Tibial artery (tissue), 4 donors: ENCODE measurements around the gene ASAP2.
A peak's percentile ranks its signal among the peaks of the same experiment; 100 is the strongest.
"Not testable (repeated sequence)": the region's sequence is repeated elsewhere in the genome, so short reads cannot be mapped to it uniquely, and the experiment has no call there.

Experiments used
- DNase-seq, 2 donors: peaks; one replicate each; pipeline ENCODE4 v3.0.0-alpha.2; 2019
- H3K27ac ChIP-seq, 2 donors: fragments of 200-600 bp; sonication (generic) in 1 of 2; 1 replicate in 1 of 2; 2 replicates in 1 of 2; pipeline ENCODE4 v1.5.1; 2018 to 2019; ENCODE audit warnings: mild to moderate bottlenecking in 1 of 2
- H3K27me3 ChIP-seq, 2 donors: fragments of 200-600 bp; sonication (generic) in 1 of 2; one replicate each; pipeline versions ENCODE4 v1.5.1 to v1.6.0; 2016 to 2019
- H3K36me3 ChIP-seq, 3 donors: fragments of 200-600 bp; sonication (generic) in 2 of 3; one replicate each; pipeline ENCODE4 v1.5.1; 2016 to 2019; ENCODE audit warnings: mild to moderate bottlenecking in 2 of 3
- H3K4me1 ChIP-seq, 4 donors: fragments of 200-600 bp; sonication (generic) in 2 of 4; 1 replicate in 3 of 4; 2 replicates in 1 of 4; pipeline ENCODE4 v1.5.1; 2016 to 2019
- H3K4me3 ChIP-seq, 2 donors: fragments of 200-600 bp; sonication (generic) in 1 of 2; 1 replicate in 1 of 2; 2 replicates in 1 of 2; pipeline ENCODE4 v1.5.1; 2018 to 2019; ENCODE audit warnings: mild to moderate bottlenecking in 2 of 2
- H3K9me3 ChIP-seq, 3 donors: fragments of 200-600 bp; sonication (generic) in 1 of 3; one replicate each; pipeline ENCODE4 v1.5.1; 2016 to 2019
- intact Hi-C: fragments of 100-400 bp; cut with DNase I; formaldehyde crosslinking; loops from one replicate; pipeline ENCODE4 v1.15.0; 2023; ENCODE audit warnings: low total_unique reads
- TF ChIP-seq, protein P1 (sequence below), 2 experiments: fragments of 200-600 bp in 1 of 2; fragments of 450-650 bp in 1 of 2; IDR thresholded peaks; one replicate each; pipeline ENCODE4 v1.5.1; 2017 to 2019; ENCODE audit warnings: antibody characterized with exemption in 2 of 2, mild to moderate bottlenecking in 1 of 2, moderate library complexity in 1 of 2

The ASAP2 gene

DNA sequence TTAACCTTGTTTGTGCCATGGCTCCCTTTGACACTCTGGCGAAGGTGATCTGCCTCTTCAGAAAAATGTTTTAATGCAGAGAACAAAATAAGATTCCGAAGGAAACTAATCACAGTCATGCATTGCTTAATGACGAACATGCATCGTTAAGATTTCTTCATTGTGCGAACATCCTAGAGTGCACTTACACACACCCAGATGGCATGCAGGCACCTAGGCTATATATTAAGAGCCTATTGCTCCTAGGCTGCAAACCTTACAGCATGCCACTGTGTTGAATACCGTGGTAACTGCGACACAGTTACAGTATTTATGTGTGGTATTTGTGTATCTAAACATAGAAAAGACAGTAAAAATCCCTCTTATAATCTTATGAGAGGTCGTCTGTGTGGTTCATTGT is 8.3 kb downstream of the ASAP2 start:
- Histone ChIP-seq H3K27me3 (no peaks in the 10 kb centered on the region), H3K4me1 (peaks cover 0 to 91% (median 47%) of the 10 kb centered on the region in 4 donors), H3K36me3 (no peaks in the 10 kb centered on the region), H3K27ac (peak overlapping the region in 1 of 2 donors; percentile 91), H3K4me3 (no peak overlapping the region), H3K9me3 (no peaks in the 10 kb centered on the region)
- TF ChIP-seq, protein P1, sequence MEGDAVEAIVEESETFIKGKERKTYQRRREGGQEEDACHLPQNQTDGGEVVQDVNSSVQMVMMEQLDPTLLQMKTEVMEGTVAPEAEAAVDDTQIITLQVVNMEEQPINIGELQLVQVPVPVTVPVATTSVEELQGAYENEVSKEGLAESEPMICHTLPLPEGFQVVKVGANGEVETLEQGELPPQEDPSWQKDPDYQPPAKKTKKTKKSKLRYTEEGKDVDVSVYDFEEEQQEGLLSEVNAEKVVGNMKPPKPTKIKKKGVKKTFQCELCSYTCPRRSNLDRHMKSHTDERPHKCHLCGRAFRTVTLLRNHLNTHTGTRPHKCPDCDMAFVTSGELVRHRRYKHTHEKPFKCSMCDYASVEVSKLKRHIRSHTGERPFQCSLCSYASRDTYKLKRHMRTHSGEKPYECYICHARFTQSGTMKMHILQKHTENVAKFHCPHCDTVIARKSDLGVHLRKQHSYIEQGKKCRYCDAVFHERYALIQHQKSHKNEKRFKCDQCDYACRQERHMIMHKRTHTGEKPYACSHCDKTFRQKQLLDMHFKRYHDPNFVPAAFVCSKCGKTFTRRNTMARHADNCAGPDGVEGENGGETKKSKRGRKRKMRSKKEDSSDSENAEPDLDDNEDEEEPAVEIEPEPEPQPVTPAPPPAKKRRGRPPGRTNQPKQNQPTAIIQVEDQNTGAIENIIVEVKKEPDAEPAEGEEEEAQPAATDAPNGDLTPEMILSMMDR (IDR thresholded peaks at IDR 0.05): no peak
- intact Hi-C loops: no loop called here
- no peak for DNase-seq

DNA sequence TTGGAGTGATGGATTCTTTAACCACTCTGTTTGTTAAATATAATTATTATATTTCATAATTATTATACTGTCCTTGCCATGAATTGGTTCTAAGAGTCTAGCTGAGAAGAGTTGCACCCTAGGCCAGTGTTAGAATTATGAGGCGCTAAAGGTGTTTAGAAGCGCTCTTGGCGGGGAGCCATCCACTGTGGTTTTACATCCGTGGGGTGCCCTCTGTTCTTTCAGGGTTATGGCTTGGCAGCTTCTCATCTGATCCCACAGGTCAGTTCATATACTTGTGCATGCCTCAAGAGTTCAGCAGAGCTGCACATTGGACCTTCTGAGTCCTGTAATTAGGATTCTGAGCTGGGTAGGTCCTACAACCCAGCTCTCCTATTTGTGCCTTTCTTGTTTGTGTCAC is 9.1 kb downstream of the ASAP2 start:
- Histone ChIP-seq H3K36me3 (no peaks in the 10 kb centered on the region), H3K4me3 (no peak overlapping the region), H3K27me3 (no peaks in the 10 kb centered on the region), H3K9me3 (no peaks in the 10 kb centered on the region), H3K4me1 (peaks cover 0 to 91% (median 47%) of the 10 kb centered on the region in 4 donors), H3K27ac (peak overlapping the region; percentile 7 to 14)
- intact Hi-C loops: no loop called here
- no peak for DNase-seq
- TF ChIP-seq, protein P1 (IDR thresholded peaks at IDR 0.05): no peak

DNA sequence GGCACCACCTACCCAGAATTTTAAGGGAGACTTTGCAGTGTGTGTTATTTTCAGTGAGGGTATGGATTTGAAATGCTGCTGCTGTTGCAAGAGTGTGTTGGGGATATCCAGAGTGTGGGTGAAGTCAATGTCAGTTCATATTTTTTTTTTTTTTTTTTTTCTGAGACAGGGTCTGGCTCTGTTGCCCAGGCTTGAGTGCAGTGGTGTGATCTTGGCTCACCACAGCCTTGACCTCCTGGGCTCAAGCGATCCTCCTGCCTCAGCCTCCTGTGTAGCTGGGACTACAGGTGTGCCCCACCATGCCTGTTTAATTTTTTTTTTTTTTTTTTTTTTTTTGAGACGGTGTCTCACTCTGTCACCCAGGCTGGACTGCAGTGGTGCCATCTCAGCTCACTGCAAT is 9.5 kb downstream of the ASAP2 start:
- DNase-seq, H3K36me3 ChIP-seq, H3K4me3 ChIP-seq, intact Hi-C loops, H3K9me3 ChIP-seq, H3K27me3 ChIP-seq: not testable (repeated sequence)
- Histone ChIP-seq H3K27ac (peak overlapping the region in 1 of 2 donors; percentile 14), H3K4me1 (peaks cover 0 to 91% (median 47%) of the 10 kb centered on the region in 4 donors)

DNA sequence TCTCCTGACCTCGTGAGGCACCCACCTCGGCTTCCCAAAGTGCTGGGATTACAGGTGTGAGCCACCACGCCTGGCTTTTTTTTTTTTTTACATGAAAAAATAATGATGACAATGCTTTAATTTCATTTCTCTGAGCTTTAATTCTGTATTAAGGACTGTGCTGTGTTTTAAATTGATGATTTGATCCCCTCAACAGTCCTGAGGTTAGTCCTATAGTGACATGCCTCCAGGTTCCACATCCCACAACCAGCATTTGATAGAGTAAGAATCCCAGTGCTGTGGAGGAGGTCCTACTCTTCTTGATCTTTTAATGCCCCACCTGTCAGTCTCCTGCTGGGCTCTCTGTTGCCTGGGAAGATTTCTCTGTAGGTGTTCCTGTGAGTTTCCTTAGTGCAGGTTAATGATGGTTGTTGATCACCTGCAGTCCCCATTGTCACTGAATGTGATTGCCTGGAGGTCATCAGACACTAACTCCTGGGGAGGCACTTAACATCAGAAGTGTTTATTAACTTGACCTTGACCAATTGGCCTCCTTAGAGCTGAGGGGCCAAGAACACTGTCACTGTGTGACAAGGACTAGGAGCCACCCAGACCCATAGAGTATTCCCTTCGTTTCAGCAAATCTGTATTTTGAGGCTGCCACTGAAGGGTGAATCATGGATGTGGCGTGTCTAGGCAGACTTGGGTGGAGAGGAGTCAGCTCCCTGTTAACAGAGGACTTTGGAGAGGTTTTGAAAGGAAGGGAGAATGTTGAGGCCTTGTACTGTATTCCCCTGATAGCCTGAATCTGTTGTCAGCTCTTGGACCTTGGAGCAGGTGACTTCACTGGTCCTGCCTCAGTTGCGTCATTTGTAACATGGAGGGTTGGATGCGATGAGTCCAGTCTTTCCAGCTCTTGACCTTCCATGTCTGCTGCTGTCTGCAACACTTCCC is 11.5 kb downstream of the ASAP2 start:
- intact Hi-C loops: no loop called here
- Histone ChIP-seq H3K27ac (peak overlapping the region; percentile 25 to 46), H3K4me3 (no peak overlapping the region), H3K9me3 (no peaks in the 10 kb centered on the region), H3K36me3 (no peaks in the 10 kb centered on the region), H3K27me3 (no peaks in the 10 kb centered on the region), H3K4me1 (peaks cover 0 to 91% (median 41%) of the 10 kb centered on the region in 4 donors)
- TF ChIP-seq, protein P1 (IDR thresholded peaks at IDR 0.05): no peak
- no peak for DNase-seq

DNA sequence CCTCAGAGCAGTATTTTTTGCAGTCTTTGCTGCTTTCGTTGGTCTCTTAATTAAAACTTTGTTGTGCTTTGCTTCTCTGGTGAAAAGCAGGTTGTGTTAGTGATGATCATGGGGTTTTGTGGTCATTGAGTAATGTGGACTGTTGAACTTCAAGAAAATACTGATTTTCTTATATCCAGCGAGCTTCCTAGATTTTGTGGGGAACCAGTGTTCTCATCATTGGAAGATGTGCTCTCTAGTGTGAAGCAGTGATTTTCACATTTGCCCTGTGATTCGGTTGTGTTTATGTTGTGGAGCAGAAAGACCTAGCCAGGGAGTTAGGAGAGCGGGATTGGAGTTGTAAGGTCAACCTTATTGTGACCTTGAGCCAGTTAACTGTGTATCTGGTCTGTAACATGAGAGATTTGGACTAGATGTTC is 12.4 kb downstream of the ASAP2 start:
- peak overlapping the region; percentile 25 to 46 for H3K27ac ChIP-seq
- H3K9me3 ChIP-seq: no peaks in the 10 kb centered on the region
- no peaks in the 10 kb centered on the region for H3K36me3 ChIP-seq
- TF ChIP-seq, protein P1 (IDR thresholded peaks at IDR 0.05): no peak
- intact Hi-C loops: no loop called here
- H3K4me3 ChIP-seq: no peak overlapping the region
- H3K4me1 ChIP-seq: peaks cover 0 to 91% (median 35%) of the 10 kb centered on the region in 4 donors
- DNase-seq: no peak
- H3K27me3 ChIP-seq: no peaks in the 10 kb centered on the region

DNA sequence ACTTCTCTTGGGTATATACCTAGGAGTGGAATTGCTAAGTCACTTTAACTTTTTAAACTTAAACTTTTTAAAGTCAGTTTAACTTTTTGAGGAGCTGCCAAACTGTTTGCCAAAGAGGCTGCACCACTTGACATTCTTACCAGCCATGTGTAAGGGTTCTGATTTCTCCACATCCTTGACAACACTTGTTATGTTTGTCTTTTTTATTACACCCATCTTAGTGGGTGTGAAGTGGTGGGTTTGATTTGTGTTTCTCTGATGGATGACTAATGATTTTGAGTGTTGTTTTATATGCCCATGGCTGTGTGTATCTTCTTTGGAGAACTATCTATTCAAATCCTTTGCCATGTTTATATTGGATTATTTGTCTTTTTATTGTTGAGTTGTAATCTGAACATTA is 13.6 kb downstream of the ASAP2 start:
- peaks cover 0 to 83% (median 34%) of the 10 kb centered on the region in 4 donors for H3K4me1 ChIP-seq
- H3K36me3 ChIP-seq: no peaks in the 10 kb centered on the region
- TF ChIP-seq, protein P1 (IDR thresholded peaks at IDR 0.05): no peak
- DNase-seq: no peak
- H3K4me3 ChIP-seq: no peak overlapping the region
- H3K9me3 ChIP-seq: no peaks in the 10 kb centered on the region
- intact Hi-C loops: no loop called here
- peak overlapping the region in 1 of 2 donors; percentile 46 for H3K27ac ChIP-seq
- no peaks in the 10 kb centered on the region for H3K27me3 ChIP-seq
